ENCODE measurements around the gene UBE3C. TPM values are rescaled to one million over a fixed set of nuclear protein-coding genes. Genes with fewer than 3 reads are reported as not detected.

UBE3C gene
- total and polyA plus RNA-seq, 2 of the 13 experiments (the other 11 are each of a cell fraction or from before 2014, with no cell fraction given) = 27.0 to 48.2 TPM

DNA sequence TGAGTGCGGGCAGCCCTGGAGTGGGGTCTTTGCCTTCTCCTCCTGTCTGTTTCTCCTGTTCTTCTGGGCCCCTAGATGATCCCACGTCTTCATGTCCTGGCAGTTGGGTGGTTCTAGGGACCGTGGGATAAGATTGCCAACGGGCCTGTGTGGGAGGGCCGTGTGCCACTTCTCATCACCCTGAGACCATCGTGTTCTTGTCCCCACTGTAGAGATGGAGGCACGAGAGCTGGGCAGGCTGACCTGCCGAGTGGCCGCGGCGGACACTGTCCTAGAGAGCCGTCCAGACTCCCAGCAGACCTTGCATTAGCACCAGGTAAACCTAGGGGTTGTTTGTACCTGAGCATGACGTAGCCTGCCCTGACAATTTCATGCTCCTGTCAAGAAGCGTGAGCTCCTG lies 18.5 kb upstream of the UBE3C start (continued):
- no peak for TF ChIP-seq ZBTB40 (IDR thresholded peaks at IDR 0.05)
- no peak for TF ChIP-seq ZBTB40 (CRISPR knock-in tag; IDR thresholded peaks at IDR 0.05)
- TF ChIP-seq, protein P1, sequence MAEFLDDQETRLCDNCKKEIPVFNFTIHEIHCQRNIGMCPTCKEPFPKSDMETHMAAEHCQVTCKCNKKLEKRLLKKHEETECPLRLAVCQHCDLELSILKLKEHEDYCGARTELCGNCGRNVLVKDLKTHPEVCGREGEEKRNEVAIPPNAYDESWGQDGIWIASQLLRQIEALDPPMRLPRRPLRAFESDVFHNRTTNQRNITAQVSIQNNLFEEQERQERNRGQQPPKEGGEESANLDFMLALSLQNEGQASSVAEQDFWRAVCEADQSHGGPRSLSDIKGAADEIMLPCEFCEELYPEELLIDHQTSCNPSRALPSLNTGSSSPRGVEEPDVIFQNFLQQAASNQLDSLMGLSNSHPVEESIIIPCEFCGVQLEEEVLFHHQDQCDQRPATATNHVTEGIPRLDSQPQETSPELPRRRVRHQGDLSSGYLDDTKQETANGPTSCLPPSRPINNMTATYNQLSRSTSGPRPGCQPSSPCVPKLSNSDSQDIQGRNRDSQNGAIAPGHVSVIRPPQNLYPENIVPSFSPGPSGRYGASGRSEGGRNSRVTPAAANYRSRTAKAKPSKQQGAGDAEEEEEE (CRISPR knock-in tag; IDR thresholded peaks at IDR 0.05; ENCODE audit: borderline replicate concordance) = no peak
- TF ChIP-seq RXRA (CRISPR knock-in tag; IDR thresholded peaks at IDR 0.05) = no peak
- TF ChIP-seq HNRNPH1 (optimal IDR thresholded peaks at IDR 0.05; ENCODE audit: low read depth, low read length) = no peak
- no peak for TF ChIP-seq HIVEP1 (CRISPR knock-in tag; IDR thresholded peaks at IDR 0.05)
- no peak for TF ChIP-seq CREM (IDR thresholded peaks at IDR 0.05)
- no peak for TF ChIP-seq CREM (CRISPR knock-in tag; IDR thresholded peaks at IDR 0.05)
- no peak for TF ChIP-seq MAF1 (CRISPR knock-in tag; IDR thresholded peaks at IDR 0.05; ENCODE audit: borderline replicate concordance)
- TF ChIP-seq MEIS1 (CRISPR knock-in tag; IDR thresholded peaks at IDR 0.05; ENCODE audit: borderline replicate concordance) = no peak
- no peak for TF ChIP-seq ZNF737 (CRISPR knock-in tag; IDR thresholded peaks at IDR 0.05; ENCODE audit: borderline replicate concordance)
- TF ChIP-seq ATF3 (CRISPR knock-in tag; IDR thresholded peaks at IDR 0.05) = no peak
- TF ChIP-seq ZNF691 (CRISPR knock-in tag; IDR thresholded peaks at IDR 0.05; ENCODE audit: borderline replicate concordance, low read depth) = no peak
- no peak for TF ChIP-seq REPIN1 (CRISPR knock-in tag; IDR thresholded peaks at IDR 0.05; ENCODE audit: borderline replicate concordance, low read depth)
- TF ChIP-seq ARHGAP35 (CRISPR knock-in tag; IDR thresholded peaks at IDR 0.05; ENCODE audit: borderline replicate concordance) = no peak
- no peak for TF ChIP-seq SETDB1 (CRISPR knock-in tag; IDR thresholded peaks at IDR 0.05; ENCODE audit: borderline replicate concordance)

All from HepG2 (cell line).